NCI-H82 treated with DMSO at 0.1 percent for 48 hours (cell line): Measurements from ENCODE around the gene UBD.

Experiments
- DNase-seq: peaks from one replicate; lab custom pipeline; 2025; ENCODE audit not compliant: unreplicated experiment; lab: John Stamatoyannopoulos, UW

The UBD gene

GRCh38 chr6:29524044-29524443 lies 35.5 kb downstream of the UBD start:
- no peak for DNase-seq

GRCh38 chr6:29522227-29522626 lies 37.3 kb downstream of the UBD start:
- DNase-seq, result no peak

DNA sequence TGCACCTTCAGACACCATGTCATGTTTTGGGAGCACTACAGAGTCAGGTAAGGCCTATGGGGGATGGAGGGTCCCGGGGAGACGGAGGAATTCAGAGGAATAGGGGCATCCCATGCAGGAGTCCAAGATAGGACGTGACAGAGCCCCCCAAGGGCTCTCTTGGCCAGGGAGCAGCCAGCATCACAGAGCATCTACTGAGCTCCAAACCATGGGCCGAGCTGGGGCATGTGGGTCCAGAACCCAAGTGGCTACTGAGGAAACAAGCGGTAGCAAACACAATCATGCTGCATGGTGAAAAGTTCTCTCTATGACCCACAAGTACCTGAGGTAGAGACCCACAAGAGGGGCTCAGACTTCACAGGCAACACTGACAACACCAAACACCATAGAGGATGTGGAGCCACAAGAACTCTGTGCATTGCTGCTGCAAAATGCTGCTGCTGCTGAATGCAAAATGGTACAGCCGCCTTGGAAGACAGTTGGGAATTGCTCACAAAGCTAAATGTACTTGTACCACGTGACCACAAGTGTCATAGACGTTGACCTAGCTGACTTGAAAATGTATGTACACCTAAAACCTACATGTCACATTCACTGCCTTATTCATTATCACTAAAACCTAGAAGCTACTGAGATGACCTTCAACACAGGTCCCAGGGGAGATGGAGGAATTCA lies 38.4 kb downstream of the UBD start:
- DNase-seq, result no peak

GRCh38 chr6:29520232-29520631 lies 39.3 kb downstream of the UBD start:
- no peak for DNase-seq

- no peak for DNase-seq
These were observed 40.1 kb downstream of the UBD start for GRCh38 chr6:29519291-29520010.

- DNase-seq, result no peak
These were observed 41.6 kb downstream of the UBD start for GRCh38 chr6:29517728-29518440.

GRCh38 chr6:29517245-29517644 lies 42.3 kb downstream of the UBD start:
- DNase-seq, result no peak

DNA sequence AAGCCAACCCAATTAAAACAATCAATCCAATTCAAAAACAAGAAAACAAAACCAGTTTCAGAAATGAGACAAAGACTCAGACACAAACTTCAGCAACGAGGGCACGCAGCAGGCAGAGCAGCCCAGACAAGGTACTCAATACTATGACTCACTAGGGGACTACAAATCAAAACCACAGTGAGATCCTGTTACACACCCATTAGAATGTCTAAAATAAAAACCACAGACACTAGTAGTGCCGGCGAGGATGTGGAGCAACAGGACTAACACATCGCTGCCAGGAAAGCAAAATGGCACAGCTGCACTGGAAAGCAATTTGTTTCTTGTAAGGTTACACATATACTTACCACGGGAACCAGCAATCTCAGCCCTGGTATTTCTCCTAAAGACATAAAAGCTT lies 43.4 kb downstream of the UBD start:
- no peak for DNase-seq

DNA sequence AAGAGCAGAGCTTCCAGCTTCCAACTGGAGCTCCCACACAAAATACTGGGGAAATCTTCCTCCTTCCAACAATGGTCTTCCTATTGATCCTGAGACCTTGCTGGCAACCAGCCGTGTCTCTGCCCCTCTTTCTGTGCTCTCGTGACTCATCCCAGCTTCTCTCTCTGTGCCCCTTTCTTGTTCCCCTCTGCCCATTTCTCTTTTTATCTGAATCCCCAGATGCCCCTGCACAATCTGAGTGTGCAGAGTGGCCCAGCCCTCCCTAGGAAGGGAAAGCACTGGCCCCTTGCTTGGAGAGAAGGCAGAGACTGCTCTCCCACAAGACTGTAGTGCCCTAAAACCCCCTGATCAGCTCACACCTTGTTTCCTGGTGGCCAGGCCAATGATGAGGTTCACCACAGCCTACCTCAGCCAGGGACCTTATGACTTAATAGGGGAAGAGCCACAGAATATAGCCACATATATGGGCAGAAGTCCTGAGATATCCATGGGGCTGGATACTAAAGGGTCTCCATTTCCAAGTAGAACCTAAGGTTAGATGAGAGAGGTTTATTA lies 48.7 kb downstream of the UBD start:
- DNase-seq, result no peak

DNA sequence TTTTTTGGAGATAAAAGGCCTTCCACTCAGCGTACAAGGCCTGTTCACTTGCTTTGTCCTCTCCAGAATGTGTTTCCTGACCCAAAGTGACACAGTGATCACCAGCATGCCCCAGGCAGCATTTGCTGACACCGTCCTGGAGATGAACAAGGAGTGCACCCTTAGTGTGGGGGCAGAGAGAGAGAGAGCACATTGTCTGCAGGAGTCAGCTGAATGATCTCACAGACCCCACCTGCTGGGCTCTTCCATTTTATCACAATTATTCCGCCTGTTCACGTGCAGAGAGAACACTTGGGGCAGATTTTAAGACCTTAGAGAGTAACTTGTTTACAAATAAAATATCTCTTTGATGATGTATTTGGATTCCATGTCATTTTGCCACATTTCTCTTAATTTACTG lies 49.3 kb downstream of the UBD start:
- DNase-seq, result no peak

DNA sequence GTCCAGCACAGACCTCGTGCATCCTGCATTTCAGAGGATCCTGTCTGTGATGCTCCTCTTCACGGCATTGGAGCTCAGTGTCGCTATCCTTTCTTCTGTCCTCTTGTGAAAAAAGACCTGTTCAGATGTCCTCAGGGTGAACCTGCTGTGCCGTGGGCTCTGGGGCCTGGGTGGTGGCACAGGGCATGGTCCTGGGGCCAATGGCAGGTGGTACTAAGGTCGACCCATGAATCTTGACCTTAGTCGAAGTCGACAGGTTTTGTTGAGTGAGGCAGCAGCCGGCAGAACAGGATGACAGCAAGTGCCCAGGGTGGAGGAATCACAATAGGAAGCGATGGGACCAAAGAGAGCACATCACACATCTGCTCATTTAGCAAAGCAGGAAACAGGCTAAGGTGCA lies 49.8 kb downstream of the UBD start:
- DNase-seq, result no peak

GRCh38 chr6:29509239-29509638 lies 50.3 kb downstream of the UBD start:
- no peak for DNase-seq

- DNase-seq, result no peak
These were observed 52.2 kb downstream of the UBD start for GRCh38 chr6:29507319-29507718.

DNA sequence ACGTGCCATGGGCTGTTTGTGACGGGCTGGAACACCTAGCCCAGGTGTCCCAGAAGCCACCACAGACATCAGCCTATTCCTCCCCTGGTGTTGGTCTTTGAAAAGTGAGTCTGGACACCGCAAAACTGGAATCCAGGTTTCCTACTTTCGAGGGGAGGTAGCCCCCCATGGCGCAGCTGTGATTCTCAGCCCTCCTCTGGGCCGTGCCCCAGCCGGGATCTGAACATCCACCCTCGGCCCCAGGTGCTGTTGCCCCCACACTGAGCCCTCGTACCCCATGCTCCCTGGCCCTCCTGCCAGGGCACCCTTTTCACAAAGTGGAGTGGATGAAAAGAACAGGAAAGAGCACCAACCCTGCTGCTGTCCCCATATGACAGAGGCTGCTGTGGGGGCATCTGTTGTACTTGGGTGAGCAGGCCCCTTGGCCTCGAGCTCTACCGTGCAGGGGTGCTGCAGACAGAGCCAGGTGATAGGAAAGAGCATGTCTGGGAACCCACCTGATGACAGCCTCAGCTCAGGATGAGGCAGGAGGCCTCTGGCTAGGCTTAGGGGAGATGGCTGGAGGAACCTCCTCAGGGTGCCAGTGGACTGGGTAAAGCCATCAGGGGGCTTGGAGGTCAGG lies 53.0 kb downstream of the UBD start:
- no peak for DNase-seq

- no peak for DNase-seq
These were observed 53.7 kb downstream of the UBD start for GRCh38 chr6:29505808-29506207.
